Pancreas (tissue), 10 donors: Measurements from ENCODE around the gene GFI1. TPM values are rescaled to one million over a fixed set of nuclear protein-coding genes. Genes with fewer than 3 reads are reported as not detected.

Experiments
- ATAC-seq, 4 donors: fragments of 200-7000 bp; cut with Tn5 transposase; one replicate each; pipeline versions ENCODE4 v1.8.0 to v1.9.1; 2020; ENCODE audit warnings: mild to moderate bottlenecking in 4 of 4, moderate library complexity in 4 of 4
- DNase-seq, 6 donors: peaks; one replicate each; pipeline ENCODE4 v3.0.0-alpha.2; 2020
- FAIRE-seq: peaks from 2 replicates; lab custom pipeline; 2012; peaks lifted over from hg19 to GRCh38; lab: Jason Lieb, UNC
- H3K27ac ChIP-seq, 4 donors: fragments of 200-600 bp; sonication (generic); 1 replicate in 3 of 4; 2 replicates in 1 of 4; pipeline versions ENCODE4 v1.5.0 to v1.8.0; 2020
- H3K27me3 ChIP-seq, 4 donors: fragments of 200-600 bp; one replicate each; pipeline ENCODE4 v1.8.0; 2021
- H3K36me3 ChIP-seq, 3 donors: fragments of 200-600 bp; sonication (generic) in 1 of 3; one replicate each; pipeline versions ENCODE4 v1.5.0 to v1.8.0; 2020 to 2021
- H3K4me1 ChIP-seq, 3 donors: fragments of 200-600 bp; one replicate each; pipeline ENCODE4 v1.8.0; 2021
- H3K4me3 ChIP-seq, 4 donors: fragments of 200-600 bp; sonication (generic) in 2 of 4; one replicate each; pipeline versions ENCODE4 v1.5.0 to v1.8.0; 2020 to 2021
- H3K9me3 ChIP-seq, 4 donors: fragments of 200-600 bp; one replicate each; pipeline ENCODE4 v1.8.0; 2021
- WGBS, 2 donors: extraction: QIAGEN DNeasy Blood & Tissue Kit; methylation state at CpG; one replicate each; pipeline ENCODE4 v1.1.7; 2013; 5-methylcytosine and 5-hydroxymethylcytosine counted together
- intact Hi-C, 3 donors: fragments of 100-400 bp; cut with DNase I; formaldehyde crosslinking; loops; one replicate each; pipeline versions ENCODE4 v1.11.1 to v1.14.2; 2022
- polyA plus RNA-seq, 2 donors: library from polyadenylated mRNA; stranded (reverse); fragments of 200-250 nt; gene quantifications; one replicate each; pipeline ENCODE4 v1.2.3, GENCODE V29; 2013
- total RNA-seq, 6 donors: library from RNA; stranded (reverse); fragmentation: NEBNext Ultra II Directional in 4 of 6; extraction: Animal tissue kit (Norgen Biotek cat#: 25700) in 4 of 6; gene quantifications; one replicate each; pipeline versions ENCODE4 v1.2.1 to v1.2.4, GENCODE V29; 2021 to 2023
- TF ChIP-seq, protein P1 (sequence below), 4 donors: fragments of 200-600 bp; sonication (generic) in 3 of 4; IDR thresholded peaks; one replicate each; pipeline versions ENCODE4 v1.5.0 to v1.8.0; 2021; ENCODE audit warnings: antibody characterized with exemption in 4 of 4
- donor health status: healthy with polysubstance abuse.
- donor health status: DM: no; HTN: no; CAD: no; lungs with moderate emphysema.
- donor health status: DM: no; HTN: no; CAD: no.
- donor health status: control.
- donor health status: control.
- donor health status: Bipolar disorder and iron deficiency.
- donor health status: DM: yes; HTN: yes; CAD: no.
- donor health status: DM: no; HTN: no; CAD: no.
- donor health status: DM: no; HTN: no; CAD: no.
- donor health status: DM: yes; HTN: yes; CAD: no.

Gene GFI1
- total and polyA plus RNA-seq, 8 donors, result 5.2 to 7.4 (median 6.0) TPM

GRCh38 chr1:92487078-92487605 is 417 bp upstream of the GFI1 start:
- Histone ChIP-seq H3K4me3 (peak overlapping the region; percentile 45 to 78 (median 60)), H3K4me1 (peaks cover 0 to 5% (median 0%) of the 10 kb centered on the region in 3 donors), H3K27ac (peak overlapping the region in 3 of 4 donors; percentile 94 to 95 (median 94)), H3K36me3 (no peaks in the 10 kb centered on the region), H3K9me3 (no peaks in the 10 kb centered on the region), H3K27me3 (no peaks in the 10 kb centered on the region)
- ATAC-seq (no peak), DNase-seq (no peak), FAIRE-seq (no peak)
- intact Hi-C loops, result no loop called here
- TF ChIP-seq, protein P1, sequence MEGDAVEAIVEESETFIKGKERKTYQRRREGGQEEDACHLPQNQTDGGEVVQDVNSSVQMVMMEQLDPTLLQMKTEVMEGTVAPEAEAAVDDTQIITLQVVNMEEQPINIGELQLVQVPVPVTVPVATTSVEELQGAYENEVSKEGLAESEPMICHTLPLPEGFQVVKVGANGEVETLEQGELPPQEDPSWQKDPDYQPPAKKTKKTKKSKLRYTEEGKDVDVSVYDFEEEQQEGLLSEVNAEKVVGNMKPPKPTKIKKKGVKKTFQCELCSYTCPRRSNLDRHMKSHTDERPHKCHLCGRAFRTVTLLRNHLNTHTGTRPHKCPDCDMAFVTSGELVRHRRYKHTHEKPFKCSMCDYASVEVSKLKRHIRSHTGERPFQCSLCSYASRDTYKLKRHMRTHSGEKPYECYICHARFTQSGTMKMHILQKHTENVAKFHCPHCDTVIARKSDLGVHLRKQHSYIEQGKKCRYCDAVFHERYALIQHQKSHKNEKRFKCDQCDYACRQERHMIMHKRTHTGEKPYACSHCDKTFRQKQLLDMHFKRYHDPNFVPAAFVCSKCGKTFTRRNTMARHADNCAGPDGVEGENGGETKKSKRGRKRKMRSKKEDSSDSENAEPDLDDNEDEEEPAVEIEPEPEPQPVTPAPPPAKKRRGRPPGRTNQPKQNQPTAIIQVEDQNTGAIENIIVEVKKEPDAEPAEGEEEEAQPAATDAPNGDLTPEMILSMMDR (IDR thresholded peaks at IDR 0.05), result no peak
- 45 to 54% methylated on average over 7 of the region's 7 CpGs for WGBS, 2 donors

DNA sequence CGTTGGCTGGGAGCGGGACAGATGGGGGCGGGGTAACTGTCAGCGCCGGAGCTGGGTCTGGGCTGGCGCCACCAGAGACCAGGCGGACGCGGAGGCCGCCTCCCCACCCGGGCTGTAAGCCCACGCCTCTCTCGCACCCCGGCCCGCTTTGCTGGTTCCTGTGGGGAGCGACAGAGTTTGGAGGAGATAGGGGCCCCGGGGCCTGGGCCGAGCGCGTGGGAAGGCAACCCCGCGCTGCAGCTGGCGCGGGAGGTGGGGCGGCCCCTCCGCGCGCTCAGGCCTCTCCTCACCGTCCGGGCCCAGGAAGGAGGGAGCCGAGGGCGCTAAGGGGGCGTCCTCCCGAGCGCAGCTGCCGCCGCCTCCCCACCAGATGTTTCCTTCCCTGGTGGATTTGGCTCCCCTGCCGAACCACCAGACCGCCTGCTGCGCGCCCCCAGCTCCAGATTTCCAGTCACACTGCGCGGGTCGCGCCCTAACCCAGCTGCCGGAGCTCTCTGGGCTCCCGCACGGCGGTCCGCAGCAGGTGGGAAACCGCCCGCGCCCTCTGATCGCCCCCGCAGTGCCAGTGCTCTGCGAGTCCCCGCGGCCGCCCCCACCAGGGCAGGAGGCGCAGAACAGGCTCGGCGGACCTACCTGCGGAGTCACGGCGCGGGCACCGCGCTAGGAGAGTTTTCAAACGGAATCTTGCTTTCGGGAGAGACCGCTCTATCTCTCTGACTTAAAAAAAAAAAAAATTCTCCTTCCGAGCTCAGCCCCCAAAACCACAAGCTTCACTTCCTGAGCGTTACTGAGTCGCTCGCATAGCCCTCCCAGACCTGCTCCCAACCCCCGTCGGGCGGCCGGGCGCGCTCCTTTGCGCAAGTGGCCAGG is 1.1 kb downstream of the GFI1 start:
- peak; percentile 71 to 82 (median 76) for ATAC-seq
- intact Hi-C loops, result no loop called here
- peak overlapping the region; percentile 45 to 78 (median 60) for H3K4me3 ChIP-seq
- FAIRE-seq, result no peak
- no peaks in the 10 kb centered on the region for H3K36me3 ChIP-seq
- DNase-seq, result peak; percentile 82 to 93 (median 86)
- H3K4me1 ChIP-seq, result peaks cover 0 to 5% (median 0%) of the 10 kb centered on the region in 3 donors
- H3K9me3 ChIP-seq, result no peaks in the 10 kb centered on the region
- H3K27me3 ChIP-seq, result no peaks in the 10 kb centered on the region
- 1% methylated on average over 77 to 82 of the region's 82 CpGs for WGBS, 2 donors
- TF ChIP-seq, protein P1 (IDR thresholded peaks at IDR 0.05), result peak; percentile 19 to 41 (median 30)
- peak overlapping the region; percentile 94 to 97 (median 94) for H3K27ac ChIP-seq

GRCh38 chr1:92484472-92485380 is 2.0 kb downstream of the GFI1 start:
- no peaks in the 10 kb centered on the region for H3K27me3 ChIP-seq
- peak; percentile 21 to 40 (median 34) for ATAC-seq
- DNase-seq, result peak; percentile 52 to 84 (median 62)
- TF ChIP-seq, protein P1 (IDR thresholded peaks at IDR 0.05), result no peak
- intact Hi-C loops, result no loop called here
- H3K9me3 ChIP-seq, result no peaks in the 10 kb centered on the region
- WGBS, 2 donors, result 0 to 1% methylated on average over 61 to 65 of the region's 65 CpGs
- H3K36me3 ChIP-seq, result no peaks in the 10 kb centered on the region
- no peak for FAIRE-seq
- peaks cover 0 to 5% (median 0%) of the 10 kb centered on the region in 3 donors for H3K4me1 ChIP-seq
- peak overlapping the region; percentile 45 to 78 (median 60) for H3K4me3 ChIP-seq
- H3K27ac ChIP-seq, result peak overlapping the region; percentile 94 to 97 (median 94)

DNA sequence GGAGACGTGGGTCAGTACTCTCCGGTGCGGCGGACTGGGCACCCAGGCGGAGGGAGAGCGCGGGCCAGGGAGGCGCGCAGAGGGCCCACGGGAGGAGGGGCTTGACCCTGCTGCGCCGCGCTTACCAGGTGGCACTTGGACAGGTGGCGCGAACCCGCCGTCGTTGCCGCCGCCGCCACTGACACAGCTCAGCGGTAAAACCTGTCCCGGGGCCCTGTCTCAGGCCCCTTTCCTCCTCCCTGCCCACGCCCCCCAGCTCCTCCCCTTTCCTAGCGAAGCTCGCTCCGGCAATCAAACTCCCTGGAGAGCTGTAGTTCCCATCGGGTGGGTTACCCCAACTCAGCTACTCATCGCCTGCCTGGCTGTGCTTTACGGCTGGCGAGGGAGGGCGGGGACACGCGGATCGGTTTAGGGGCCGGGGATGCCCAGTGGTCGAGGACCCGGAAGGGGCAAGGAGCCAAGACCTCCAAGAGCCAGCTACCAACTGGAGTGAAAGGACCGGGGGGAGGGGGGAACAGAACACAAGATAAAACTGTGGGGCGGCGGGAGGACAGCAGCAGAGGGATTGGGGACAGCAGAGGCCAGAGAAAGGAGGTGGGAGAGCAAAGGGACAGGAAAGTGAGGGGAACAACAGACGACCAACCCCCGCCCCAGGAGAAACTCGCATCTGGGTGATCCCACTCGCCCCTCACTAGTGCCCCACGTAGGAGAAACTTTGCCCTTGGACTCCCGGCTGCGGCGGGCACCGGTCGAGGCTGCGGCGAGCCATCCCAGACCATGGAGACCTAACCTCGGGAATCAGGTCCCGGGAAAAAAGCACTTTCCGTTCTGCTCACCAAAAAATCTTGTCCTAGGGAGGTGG is 2.9 kb downstream of the GFI1 start:
- FAIRE-seq (no peak), DNase-seq (peak; percentile 73 to 91 (median 78)), ATAC-seq (peak; percentile 40 to 60 (median 56))
- H3K4me1 ChIP-seq, result peaks cover 0 to 5% (median 0%) of the 10 kb centered on the region in 3 donors
- no peaks in the 10 kb centered on the region for H3K27me3 ChIP-seq
- peak overlapping the region; percentile 94 to 97 (median 94) for H3K27ac ChIP-seq
- H3K4me3 ChIP-seq, result peak overlapping the region; percentile 45 to 78 (median 60)
- TF ChIP-seq, protein P1 (IDR thresholded peaks at IDR 0.05), result no peak
- intact Hi-C loops, result no loop called here
- no peaks in the 10 kb centered on the region for H3K9me3 ChIP-seq
- 1 to 2% methylated on average over 43 to 56 of the region's 56 CpGs for WGBS, 2 donors
- H3K36me3 ChIP-seq, result no peaks in the 10 kb centered on the region
